CD4-positive, alpha-beta T cell (primary cell): ENCODE data around the gene KLK11. TPM values are rescaled to one million over a fixed set of nuclear protein-coding genes. Genes with fewer than 3 reads are reported as not detected.

ENCODE experiments used
- ATAC-seq: fragments of 200-7000 bp; cut with Tn5 transposase; one replicate; pipeline ENCODE4 v1.10.0; 2022; ENCODE audit warnings: mild to moderate bottlenecking; ENCODE audit not compliant: poor library complexity
- CTCF ChIA-PET: fragments of 350-600 bp; sonication (Branson Sonifier 250); formaldehyde crosslinking; loops from one replicate; lab custom pipeline; 2021; ENCODE audit warnings: antibody characterized with exemption, inconsistent platforms; lab: Charles Lee
- POLR2A ChIA-PET: fragments of 350-600 bp; sonication (Branson Sonifier 250); formaldehyde crosslinking; loops from one replicate; lab custom pipeline; 2021; ENCODE audit warnings: antibody characterized with exemption, inconsistent platforms; lab: Charles Lee
- DNase-seq, 14 experiments: peaks; one replicate each; pipeline ENCODE4 v3.0.0-alpha.2; 2013 to 2020; ENCODE audit warnings: mixed read lengths in 2 of 14
- H3K27ac ChIP-seq, 2 donors: one replicate each; pipeline versions ENCODE4 v1.5.1 to v1.7.0; 2013; ENCODE audit warnings: low read length in 2 of 2, low read depth in 1 of 2, mild to moderate bottlenecking in 1 of 2
- H3K27me3 ChIP-seq, 2 experiments: 1 replicate in 1 of 2; 2 replicates in 1 of 2; pipeline versions ENCODE4 v1.6.1 to v1.7.0; 2013; ENCODE audit warnings: low read length in 2 of 2, control low read depth in 1 of 2, mild to moderate bottlenecking in 1 of 2, moderate library complexity in 1 of 2; ENCODE audit not compliant: insufficient read depth in 2 of 2, control insufficient read depth in 1 of 2
- H3K36me3 ChIP-seq: one replicate; pipeline ENCODE4 v1.6.1; 2013; ENCODE audit warnings: low read length, control low read depth; ENCODE audit not compliant: insufficient read depth
- H3K4me1 ChIP-seq: one replicate; pipeline ENCODE4 v1.6.1; 2013; ENCODE audit warnings: low read length, control low read depth; ENCODE audit not compliant: insufficient read depth
- H3K4me3 ChIP-seq: one replicate; pipeline ENCODE4 v1.5.1; 2013; ENCODE audit warnings: mild to moderate bottlenecking, low read length, moderate library complexity
- H3K9me3 ChIP-seq, 2 experiments: 1 replicate in 1 of 2; 2 replicates in 1 of 2; pipeline versions ENCODE4 v1.6.1 to v1.7.0; 2013; ENCODE audit warnings: low read length in 2 of 2, mild to moderate bottlenecking in 2 of 2, control low read depth in 1 of 2, moderate library complexity in 1 of 2; ENCODE audit not compliant: control insufficient read depth in 1 of 2, insufficient read depth in 1 of 2
- H3K27ac Mint-ChIP-seq: one replicate; pipeline ENCODE4 v1.8.0; 2020; ENCODE audit warnings: mixed read lengths
- H3K27me3 Mint-ChIP-seq: one replicate; pipeline ENCODE4 v1.8.0; 2021; ENCODE audit warnings: mixed read lengths
- H3K36me3 Mint-ChIP-seq: one replicate; pipeline ENCODE4 v1.8.0; 2021; ENCODE audit warnings: low read depth, mixed read lengths
- H3K4me1 Mint-ChIP-seq: one replicate; pipeline ENCODE4 v1.8.0; 2021; ENCODE audit warnings: low read depth, mixed read lengths
- H3K4me3 Mint-ChIP-seq: one replicate; pipeline ENCODE4 v1.8.0; 2020; ENCODE audit warnings: mild to moderate bottlenecking, mixed read lengths
- H3K9me3 Mint-ChIP-seq: one replicate; pipeline ENCODE4 v1.8.0; 2020; ENCODE audit warnings: mixed read lengths
- CTCF ChIP-seq: fragments of 200-600 bp; IDR thresholded peaks from one replicate; pipeline ENCODE4 v1.8.0; 2022; ENCODE audit warnings: antibody characterized with exemption, mild to moderate bottlenecking
- intact Hi-C, 2 experiments: fragments of 100-400 bp; cut with DNase I in 1 of 2; cut with micrococcal nuclease in 1 of 2; formaldehyde crosslinking; loops; one replicate each; pipeline versions ENCODE4 v1.15.1 to v1.9.0; 2023 to 2025; cut with DNase I, micrococcal nuclease
- total RNA-seq, 174 experiments: library from RNA in 2 of 174; stranded (reverse) in 2 of 174; gene quantifications; one replicate each; pipeline ENCODE4 v1.2.3 and lab custom pipeline; 2021 to 2026

KLK11 gene
- total RNA-seq, 2 experiments from 2014 or later, result not detected

GRCh38 chr19:51002542-51003311 lies 23.7 kb downstream of the KLK11 start:
- CTCF ChIA-PET, result no interaction called here
- Histone ChIP-seq H3K4me1 (no peaks in the 10 kb centered on the region), H3K36me3 (no peaks in the 10 kb centered on the region), H3K9me3 (peaks cover 0 to 22% of the 10 kb centered on the region in 2 experiments), H3K27me3 (peaks cover 27 to 30% of the 10 kb centered on the region in 2 experiments), H3K4me3 (no peak overlapping the region), H3K27ac (no peak overlapping the region)
- no peak for TF ChIP-seq CTCF
- ATAC-seq (no peak), DNase-seq (peak in 1 of 14 experiments; percentile 38)
- H3K36me3 Mint-ChIP-seq, result no peaks in the 10 kb centered on the region
- H3K4me1 Mint-ChIP-seq, result no peaks in the 10 kb centered on the region
- H3K9me3 Mint-ChIP-seq, result no peaks in the 10 kb centered on the region
- no peak overlapping the region for H3K4me3 Mint-ChIP-seq
- POLR2A ChIA-PET, result no interaction called here
- H3K27me3 Mint-ChIP-seq, result peaks cover 77% of the 10 kb centered on the region
- intact Hi-C loops, result no loop called here
- no peak overlapping the region for H3K27ac Mint-ChIP-seq

- H3K4me3 Mint-ChIP-seq, result no peak overlapping the region
- Histone ChIP-seq H3K27me3 (peaks cover 27 to 30% of the 10 kb centered on the region in 2 experiments), H3K4me1 (no peaks in the 10 kb centered on the region), H3K27ac (no peak overlapping the region), H3K36me3 (no peaks in the 10 kb centered on the region), H3K9me3 (peaks cover 0 to 22% of the 10 kb centered on the region in 2 experiments), H3K4me3 (no peak overlapping the region)
- no peak overlapping the region for H3K27ac Mint-ChIP-seq
- TF ChIP-seq CTCF, result no peak
- ATAC-seq (no peak), DNase-seq (no peak)
- intact Hi-C loops, result no loop called here
- ChIA-PET POLR2A (no interaction called here), CTCF (no interaction called here)
- peaks cover 71% of the 10 kb centered on the region for H3K27me3 Mint-ChIP-seq
- H3K36me3 Mint-ChIP-seq, result no peaks in the 10 kb centered on the region
- no peaks in the 10 kb centered on the region for H3K4me1 Mint-ChIP-seq
- H3K9me3 Mint-ChIP-seq, result no peaks in the 10 kb centered on the region
These were observed 24.3 kb downstream of the KLK11 start for GRCh38 chr19:51002089-51002532.

- ATAC-seq (no peak), DNase-seq (no peak)
- H3K4me3 ChIP-seq, result no peak within 1 kb of the TSS
- Mint-ChIP-seq H3K4me3 (no peak within 1 kb of the TSS), H3K27ac (no peak within 1 kb of the TSS), H3K36me3 (no peaks in the 10 kb centered on the region), H3K27me3 (peaks cover 67% of the 10 kb centered on the region), H3K4me1 (no peaks in the 10 kb centered on the region), H3K9me3 (no peaks in the 10 kb centered on the region)
- ChIA-PET CTCF (no interaction called here), POLR2A (no interaction called here)
- no peak within 1 kb of the TSS for H3K27ac ChIP-seq
- intact Hi-C loops, result no loop called here
- H3K4me1 ChIP-seq, result no peaks in the 10 kb centered on the region
- H3K27me3 ChIP-seq, result peaks cover 25 to 30% of the 10 kb centered on the region in 2 experiments
- H3K36me3 ChIP-seq, result no peaks in the 10 kb centered on the region
- H3K9me3 ChIP-seq, result peaks cover 0 to 22% of the 10 kb centered on the region in 2 experiments
- TF ChIP-seq CTCF, result no peak
These were observed 24.9 kb downstream of the KLK11 start, which contains the start of gene KLK8 for GRCh38 chr19:51001515-51001914. Gene KLK8, minus strand, starts transcription at chr19:51001604. Its CDS starts 437 bp downstream, at chr19:51001167.
